HEK293T (cell line): ENCODE data around the gene CDKN2AIPNL.

Source experiments
- CTCF ChIA-PET: fragments of 350-600 bp; formaldehyde crosslinking; extraction: SDS; loops from one replicate; lab custom pipeline; 2021; ENCODE audit warnings: antibody characterized with exemption, inconsistent platforms; lab: Yijun Ruan, JAX
- POLR2A ChIA-PET: fragments of 350-600 bp; formaldehyde crosslinking; extraction: SDS; loops from one replicate; lab custom pipeline; 2020; ENCODE audit warnings: antibody characterized with exemption, inconsistent platforms; lab: Yijun Ruan, JAX
- DNase-seq: peaks from one replicate; pipeline ENCODE4 v3.0.0; 2012; ENCODE audit warnings: mixed read lengths; ENCODE audit errors: extremely low spot score
- ARNT ChIP-seq: fragments of 450-650 bp; IDR thresholded peaks from 2 replicates; pipeline ENCODE4 v1.6.1; 2017; ENCODE audit warnings: mild to moderate bottlenecking
- BHLHE40 ChIP-seq: fragments of 450-650 bp; IDR thresholded peaks from 2 replicates; pipeline ENCODE4 v1.6.1; 2016; ENCODE audit warnings: mild to moderate bottlenecking, moderate library complexity, borderline replicate concordance
- ELF4 ChIP-seq: fragments of 450-650 bp; IDR thresholded peaks from 2 replicates; pipeline ENCODE4 v1.6.1; 2017; ENCODE audit warnings: antibody characterized with exemption
- FOXA1 ChIP-seq: fragments of 450-650 bp; IDR thresholded peaks from 2 replicates; pipeline ENCODE4 v1.6.1; 2016; ENCODE audit warnings: mild to moderate bottlenecking
- FOXM1 ChIP-seq: fragments of 450-650 bp; IDR thresholded peaks from 2 replicates; pipeline ENCODE4 v1.6.1; 2017; ENCODE audit warnings: mild to moderate bottlenecking, borderline replicate concordance
- L3MBTL2 ChIP-seq: fragments of 450-650 bp; conservative IDR thresholded peaks from 2 replicates; pipeline ENCODE4 v1.6.1; 2016; ENCODE audit warnings: mild to moderate bottlenecking
- PKNOX1 ChIP-seq: fragments of 450-650 bp; IDR thresholded peaks from 2 replicates; pipeline ENCODE4 v1.6.1; 2016
- SP1 ChIP-seq: fragments of 450-650 bp; IDR thresholded peaks from 2 replicates; pipeline ENCODE4 v1.6.1; 2017
- SUZ12 ChIP-seq: fragments of 450-650 bp; IDR thresholded peaks from 2 replicates; pipeline ENCODE4 v1.6.1; 2016; ENCODE audit warnings: mild to moderate bottlenecking
- TARDBP ChIP-seq: fragments of 450-650 bp; IDR thresholded peaks from 2 replicates; pipeline ENCODE4 v1.6.1; 2016
- ZNF384 ChIP-seq: fragments of 450-650 bp; IDR thresholded peaks from 2 replicates; pipeline ENCODE4 v1.6.1; 2016

The CDKN2AIPNL gene

DNA sequence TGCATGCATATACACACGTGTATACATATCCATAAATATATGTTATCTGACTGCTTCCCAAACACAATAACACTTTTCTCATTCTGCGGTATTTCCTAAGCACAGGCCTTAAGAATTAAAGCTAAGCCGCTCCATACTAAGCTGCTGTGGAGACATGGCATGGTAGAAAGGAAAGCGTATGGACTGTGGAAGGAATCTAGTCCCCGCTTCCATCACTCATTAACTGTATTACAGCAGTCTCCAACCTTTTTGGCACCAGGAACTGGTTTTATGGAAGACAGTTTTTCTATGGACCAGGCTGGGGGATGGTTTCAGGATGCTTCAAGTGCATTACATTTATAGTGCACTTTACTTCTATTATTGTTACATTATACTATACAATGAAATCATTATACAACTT is 56.0 kb downstream of the CDKN2AIPNL start:
- POLR2A ChIA-PET = no interaction called here

More for the DNA sequence above, 56.0 kb downstream of the CDKN2AIPNL start:
- no peak for DNase-seq
- TF ChIP-seq BHLHE40 (no peak), ZNF384 (no peak), FOXM1 (no peak), ARNT (no peak), TARDBP (no peak), SUZ12 (no peak), FOXA1 (no peak), ELF4 (no peak), SP1 (no peak), L3MBTL2 (no peak), PKNOX1 (no peak)
- CTCF ChIA-PET = no interaction called here
